GM21381 (cell line): ENCODE measurements around the gene PIK3R5.
"Not testable (repeated sequence)": the region's sequence is repeated elsewhere in the genome, so short reads cannot be mapped to it uniquely, and the experiment has no call there.

ENCODE experiments used
- ATAC-seq: cut with Tn5 transposase; IDR thresholded peaks from one replicate; pipeline ENCODE4 v1.9.1; 2021; ENCODE audit warnings: mild to moderate bottlenecking, moderate library complexity; ENCODE audit not compliant: unreplicated experiment

The PIK3R5 gene

DNA sequence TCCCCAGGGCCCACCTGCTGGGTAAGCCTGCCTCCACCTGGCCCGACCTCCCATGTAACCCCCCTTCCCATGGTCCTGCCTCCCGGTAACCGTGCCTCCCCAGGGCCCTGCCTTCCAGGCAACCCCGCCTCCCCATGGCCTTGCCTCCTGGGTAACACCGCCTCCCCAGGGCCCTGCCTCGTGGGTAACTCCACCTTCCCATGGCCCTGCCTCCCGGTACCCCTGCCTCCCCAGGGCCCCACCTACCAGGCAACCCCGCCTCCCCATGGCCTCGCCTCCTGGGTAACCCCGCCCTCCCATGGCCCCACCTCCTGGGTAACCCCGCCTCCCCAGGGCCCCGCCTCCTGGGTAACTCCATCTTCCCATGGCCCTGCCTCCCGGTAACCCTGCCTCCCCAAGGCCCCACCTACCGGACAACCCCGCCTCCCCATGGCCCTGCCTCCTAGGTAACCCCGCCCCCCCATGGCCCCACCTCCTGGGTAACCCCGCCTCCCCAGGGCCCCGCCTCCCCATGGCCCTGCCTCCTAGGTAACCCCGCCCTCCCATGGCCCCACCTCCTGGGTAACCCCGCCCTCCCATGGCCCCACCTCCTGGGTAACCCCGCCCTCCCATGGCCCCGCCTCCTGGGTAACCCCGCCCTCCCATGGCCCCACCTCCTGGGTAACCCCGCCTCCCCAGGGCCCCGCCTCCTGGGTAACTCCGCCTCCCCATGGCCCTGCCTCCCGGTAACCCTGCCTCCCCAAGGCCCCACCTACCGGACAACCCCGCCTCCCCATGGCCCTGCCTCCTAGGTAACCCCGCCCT, 80.1 kb downstream of the PIK3R5 start:
- not testable (repeated sequence) for ATAC-seq

GRCh38 chr17:8884336-8884990, 81.0 kb downstream of the PIK3R5 start:
- ATAC-seq: no peak

DNA sequence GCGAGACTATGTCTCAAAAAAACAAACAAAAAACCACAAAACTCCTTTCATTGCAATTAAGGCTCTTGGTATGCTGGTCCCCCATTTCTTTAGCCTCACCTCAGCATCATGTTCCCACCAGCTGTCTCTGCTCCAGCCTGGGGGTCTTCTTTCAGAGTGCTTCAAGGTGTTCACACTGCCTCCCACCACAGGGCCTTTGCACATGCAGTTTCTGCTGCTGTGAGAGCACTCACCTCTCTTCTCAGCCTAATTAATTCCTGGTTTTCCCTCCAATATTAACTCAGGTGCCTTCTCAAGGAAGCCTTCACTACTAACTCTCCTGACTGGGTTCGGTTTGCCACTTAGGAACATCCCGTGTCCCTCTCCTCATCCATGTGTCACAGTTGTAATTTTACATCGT, 82.2 kb downstream of the PIK3R5 start:
- ATAC-seq: no peak

DNA sequence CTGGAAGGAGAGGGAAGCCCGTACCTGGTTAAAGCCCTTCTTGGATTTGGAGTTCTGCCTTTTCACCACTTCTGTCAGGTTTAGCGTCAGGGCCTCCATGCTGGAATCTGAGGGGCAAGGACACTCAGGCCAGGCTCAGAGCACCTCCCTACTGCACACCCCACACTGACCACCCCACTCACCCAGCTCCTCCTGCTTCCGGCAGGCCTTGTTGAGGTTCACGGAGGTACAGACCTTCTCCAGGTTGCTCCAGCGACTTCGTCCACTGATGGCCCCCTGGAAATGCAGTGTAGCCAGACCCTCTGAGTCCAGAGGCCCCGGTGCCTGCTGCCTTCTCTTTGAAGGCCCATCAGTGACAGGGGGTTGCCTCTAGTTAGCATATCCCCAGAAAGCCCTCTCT, 83.9 kb downstream of the PIK3R5 start:
- no peak for ATAC-seq

DNA sequence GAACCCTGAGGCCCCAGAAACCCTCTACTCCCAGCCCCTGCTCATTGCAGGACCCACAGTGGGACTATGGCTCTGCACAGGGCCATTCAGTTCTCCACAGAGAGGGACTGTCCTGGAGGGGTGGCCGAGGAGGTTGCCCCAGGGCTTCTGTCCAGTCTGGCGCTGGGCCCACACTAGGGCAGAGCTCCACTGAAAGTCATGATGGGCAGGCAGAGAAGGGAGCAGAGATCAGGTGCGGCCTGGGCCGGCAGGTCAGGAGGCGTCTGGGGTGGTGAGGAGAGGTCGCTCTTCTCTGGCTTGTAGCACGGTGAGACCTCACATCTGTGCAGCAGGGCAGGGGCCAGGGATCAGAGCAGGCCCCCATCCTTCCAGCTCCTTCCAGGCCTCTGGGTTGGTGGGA, 85.0 kb downstream of the PIK3R5 start:
- ATAC-seq: no peak

- no peak for ATAC-seq
These were observed 86.1 kb downstream of the PIK3R5 start for GRCh38 chr17:8879410-8879809.

GRCh38 chr17:8877984-8878383, 87.5 kb downstream of the PIK3R5 start:
- ATAC-seq: no peak

GRCh38 chr17:8875957-8876356, 89.5 kb downstream of the PIK3R5 start:
- no peak for ATAC-seq

- no peak for ATAC-seq
These were observed 90.1 kb downstream of the PIK3R5 start for GRCh38 chr17:8875436-8875835.

DNA sequence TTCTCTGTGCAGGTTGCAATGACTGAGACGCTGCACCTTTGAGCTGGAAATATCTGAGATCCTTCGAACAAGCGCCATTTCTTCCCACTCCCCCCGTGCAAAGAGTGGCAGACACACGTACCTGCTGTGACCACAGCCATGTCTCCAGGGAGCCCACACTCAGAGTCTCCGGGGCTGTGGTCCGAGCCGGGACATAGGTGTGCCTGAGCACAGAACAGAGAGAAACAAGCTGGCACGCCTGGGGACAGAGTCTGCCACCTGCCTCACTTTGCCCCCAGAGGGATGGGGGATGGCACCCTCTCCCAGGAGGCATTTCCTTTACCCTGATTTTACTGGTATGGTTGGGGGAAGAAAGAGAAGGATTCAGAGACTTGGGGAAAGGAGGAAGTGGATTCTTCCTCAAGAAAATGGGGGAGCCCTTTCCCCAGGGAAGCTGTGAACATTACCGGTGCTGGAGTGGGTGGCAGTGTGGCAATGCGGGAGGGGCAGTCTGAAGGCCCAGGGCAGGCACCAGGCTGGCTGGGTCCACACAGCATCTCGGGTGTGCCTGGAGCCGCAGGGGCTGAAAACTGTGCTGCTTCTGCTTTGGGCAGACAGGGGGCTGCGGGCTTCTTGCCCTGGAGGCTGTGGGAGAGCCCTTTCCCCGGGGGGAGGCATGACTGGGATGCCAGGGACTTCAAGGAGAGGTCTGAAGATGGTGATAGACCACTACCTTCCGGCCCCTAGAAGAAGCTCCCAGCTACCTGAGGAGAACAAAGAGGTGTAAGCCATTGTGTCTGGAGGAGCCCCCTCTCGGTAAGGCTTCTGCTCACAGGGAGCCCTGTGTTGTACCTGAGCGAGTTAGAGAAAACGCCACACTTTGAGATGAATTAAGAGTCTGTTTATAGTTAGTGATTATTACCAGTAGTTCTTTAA, 91.4 kb downstream of the PIK3R5 start:
- no peak for ATAC-seq

GRCh38 chr17:8872705-8873435, 92.6 kb downstream of the PIK3R5 start:
- no peak for ATAC-seq

GRCh38 chr17:8872036-8872704, 93.3 kb downstream of the PIK3R5 start:
- ATAC-seq: no peak

DNA sequence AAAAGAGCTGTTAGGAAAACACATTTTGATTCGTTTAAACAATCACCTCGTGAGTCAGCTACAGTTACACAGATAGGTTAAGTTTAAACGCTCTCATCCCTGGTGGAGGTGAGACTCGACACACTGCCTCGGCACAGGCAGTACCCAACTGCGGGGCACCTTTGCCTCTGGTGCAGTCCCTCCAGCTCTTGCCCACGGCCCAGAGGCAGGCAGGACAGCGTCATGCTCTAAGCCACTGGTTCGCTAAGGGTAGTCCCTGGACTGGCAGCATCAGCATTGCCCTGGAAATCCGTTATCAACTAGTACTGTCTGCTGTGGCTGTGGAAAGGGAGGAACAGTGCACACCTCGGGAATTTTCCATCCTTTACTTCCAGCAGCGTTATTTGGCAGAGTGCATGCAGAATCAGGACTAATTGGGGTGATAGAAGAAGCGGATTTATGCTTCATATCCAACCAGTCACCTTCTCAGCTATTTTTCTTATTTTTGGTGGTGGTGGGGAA, 94.4 kb downstream of the PIK3R5 start:
- ATAC-seq: no peak

DNA sequence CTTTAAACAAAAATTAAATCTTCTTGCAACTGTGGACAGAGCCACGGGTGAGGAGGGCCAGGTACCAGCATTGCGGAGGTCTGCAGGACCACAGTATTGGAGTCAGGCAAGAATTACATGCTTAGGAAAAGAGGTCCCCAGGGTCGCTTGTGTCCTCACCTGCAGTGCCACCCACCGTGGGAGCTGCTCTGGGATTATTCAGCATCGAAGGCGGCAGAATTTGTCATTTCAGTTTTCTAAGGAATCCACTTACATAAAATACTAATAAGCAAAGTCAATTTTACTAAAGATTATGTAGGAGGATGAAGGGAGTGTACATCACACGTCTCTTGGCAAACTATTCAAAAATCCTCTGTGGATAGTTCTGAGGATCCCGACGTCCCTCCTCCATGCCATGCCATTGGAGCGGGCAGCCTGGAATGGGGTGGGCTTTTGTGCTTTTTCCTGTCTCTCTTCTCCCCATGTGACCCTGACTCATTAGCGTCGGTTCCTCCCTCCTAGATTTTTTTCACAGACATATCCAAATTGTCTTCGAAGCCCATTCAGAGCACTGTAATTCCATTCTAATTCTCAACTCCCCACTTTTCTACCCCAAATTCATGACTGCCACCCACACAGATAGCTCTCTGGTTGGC, 95.0 kb downstream of the PIK3R5 start:
- no peak for ATAC-seq

DNA sequence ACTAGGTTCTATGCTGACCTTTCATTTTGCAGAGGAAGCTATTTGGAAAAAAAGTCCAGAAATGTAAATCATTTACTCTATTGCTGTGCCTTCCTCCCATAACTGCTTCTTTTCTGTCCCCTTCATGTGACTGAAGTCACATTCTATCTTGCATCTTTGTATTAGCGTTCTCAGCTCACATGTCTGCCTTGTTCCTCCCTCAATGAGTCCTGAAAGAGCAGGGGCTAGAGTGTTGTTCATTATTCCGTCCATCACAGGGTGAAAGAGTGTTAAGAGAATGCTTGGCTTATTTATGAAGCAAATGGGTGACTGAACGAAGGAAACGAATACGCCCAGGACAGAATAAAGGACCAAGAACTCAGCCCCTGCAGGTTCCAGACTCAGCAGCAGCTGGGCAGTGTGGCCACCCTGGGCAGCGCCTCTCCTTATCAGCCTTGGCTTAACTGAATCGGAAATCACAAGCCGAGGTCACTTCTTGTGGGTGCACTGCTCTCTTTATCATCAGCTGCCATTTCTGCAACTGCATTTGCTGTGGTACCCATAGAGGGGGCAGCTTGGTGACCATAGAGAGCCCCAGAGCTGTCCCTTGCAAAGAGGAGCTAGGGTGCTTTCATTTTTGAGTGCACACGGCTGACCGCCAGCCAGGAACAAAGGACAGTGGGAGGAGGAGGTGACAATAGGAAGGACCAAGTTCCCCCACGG, 96.2 kb downstream of the PIK3R5 start:
- ATAC-seq: peak; percentile 7

DNA sequence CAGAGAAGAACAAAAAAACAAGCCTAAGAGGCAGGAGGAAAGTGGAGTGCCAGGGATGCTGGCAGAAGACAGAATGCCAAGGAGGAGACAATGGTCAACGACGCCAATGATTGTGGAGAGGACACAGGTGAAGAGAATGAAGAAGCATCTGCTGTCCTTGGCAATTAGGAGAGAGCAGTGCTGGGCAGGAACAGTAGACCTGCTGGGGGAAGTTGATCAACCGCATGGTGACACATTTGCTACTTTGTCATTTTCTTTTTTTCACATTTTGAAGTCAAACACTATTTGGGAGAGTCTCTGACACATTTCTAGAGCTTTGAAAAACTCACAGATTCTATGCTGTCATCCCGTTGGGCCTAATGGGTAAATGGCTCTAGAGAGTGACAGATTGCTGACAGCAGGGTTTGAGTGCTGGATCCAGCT, 97.0 kb downstream of the PIK3R5 start:
- ATAC-seq: peak; percentile 56

GRCh38 chr17:8868092-8868491, 97.4 kb downstream of the PIK3R5 start:
- ATAC-seq: no peak

GRCh38 chr17:8867361-8867981, 98.0 kb downstream of the PIK3R5 start, which contains the start of gene PIK3R6:
TSS of gene PIK3R6 (minus strand) at chr17:8867674. CDS start at chr17:8849794, 17,880 bp downstream.
- no peak for ATAC-seq
